ENCODE measurements around the gene LPAR4. TPM values are rescaled to one million over a fixed set of nuclear protein-coding genes. Genes with fewer than 3 reads are reported as not detected.

LPAR4 gene
- total RNA-seq, 1 experiment from 2014 or later: 6.4 TPM

GRCh38 chrX:78759081-78759480, 11.6 kb downstream of the LPAR4 start:
- Histone ChIP-seq H3K27ac (ENCODE audit: insufficient read length, low read depth, low read length) (no peak overlapping the region), H3K79me2 (ENCODE audit: insufficient read depth, low read length) (no peaks in the 10 kb centered on the region), H3K4me1 (ENCODE audit: insufficient read depth, low read length) (no peaks in the 10 kb centered on the region), H2AK5ac (ENCODE audit: insufficient read length, low read length) (no peak overlapping the region), H3K23me2 (ENCODE audit: insufficient read length, low read depth, low read length, poor library complexity, severe bottlenecking) (no peaks in the 10 kb centered on the region), H3T11ph (ENCODE audit: low read length) (no peak overlapping the region), H3K23ac (ENCODE audit: insufficient read length, low read depth, low read length) (no peak overlapping the region), H3K9ac (ENCODE audit: extremely low read depth, insufficient read length, low read length) (no peak overlapping the region), H3K27me3 (ENCODE audit: insufficient read depth, low read length) (no peaks in the 10 kb centered on the region), H4K91ac (ENCODE audit: insufficient read length, low read depth, low read length) (no peak overlapping the region), H2BK5ac (ENCODE audit: insufficient read length, low read length) (no peak overlapping the region), H4K8ac (replicated peaks; ENCODE audit: insufficient read length, low read depth, low read length) (no peak overlapping the region), H3K56ac (ENCODE audit: insufficient read length, low read depth, low read length) (no peak overlapping the region), H3K14ac (ENCODE audit: insufficient read depth, low read length) (no peak overlapping the region), H2BK12ac (ENCODE audit: insufficient read length, low read depth, low read length) (no peak overlapping the region), H3K9me3 (ENCODE audit: control insufficient read depth, low read depth, low read length) (peaks cover 22% of the 10 kb centered on the region), H2BK15ac (ENCODE audit: low read depth, low read length) (no peak overlapping the region), H3K4me2 (ENCODE audit: insufficient read depth, insufficient read length, low read length) (no peak overlapping the region), H2BK20ac (ENCODE audit: low read depth, low read length, poor library complexity, severe bottlenecking) (no peak overlapping the region), H4K20me1 (ENCODE audit: control insufficient read depth, insufficient read depth, insufficient read length) (no peaks in the 10 kb centered on the region), H3K18ac (ENCODE audit: insufficient read length, low read depth, low read length) (no peak overlapping the region), H4K5ac (ENCODE audit: insufficient read length, low read depth, low read length) (no peak overlapping the region), H2AFZ (ENCODE audit: low read length) (no peak overlapping the region), H2BK120ac (ENCODE audit: low read depth, low read length, poor library complexity, severe bottlenecking) (no peak overlapping the region), H3K79me1 (ENCODE audit: insufficient read depth, low read depth, low read length, poor library complexity, severe bottlenecking) (no peaks in the 10 kb centered on the region), H3K4ac (ENCODE audit: low read depth, low read length) (no peak overlapping the region)
- Mint-ChIP-seq H3K27ac (no peak overlapping the region; a peak in 1 of 7 replicates), H3K36me3 (ENCODE audit: insufficient read depth in 1 of 3, low read depth in 3 of 3) (peaks cover 10 to 22% (median 11%) of the 10 kb centered on the region in 3 experiments; a peak in 6 of 7 replicates), H3K4me3 (no peak overlapping the region), H3K4me1 (no peaks in the 10 kb centered on the region), H3K9me3 (peaks cover 44 to 49% of the 10 kb centered on the region in 2 experiments), H3K27me3 (ENCODE audit: low read depth) (no peaks in the 10 kb centered on the region)
- DNase-seq: no peak
- no CpG with 5 or more reads among the region's 6 CpGs for WGBS (ENCODE audit: extremely low coverage, insufficient read length, low lambda C conversion rate)
- TF ChIP-seq CTCF (conservative IDR thresholded peaks at IDR 0.05): no peak
